CD14-positive monocyte (primary cell): Measurements from ENCODE around the gene ATP5F1A. TPM values are rescaled to one million over a fixed set of nuclear protein-coding genes. Genes with fewer than 3 reads are reported as not detected.
"Not testable (repeated sequence)": the region's sequence is repeated elsewhere in the genome, so short reads cannot be mapped to it uniquely, and the experiment has no call there.

Source experiments
- DNase-seq, 3 donors: peaks; one replicate each; pipeline ENCODE4 v3.0.0-alpha.2; 2011 to 2022
- H2AFZ ChIP-seq: 2 replicates; pipeline ENCODE4 v1.6.0; 2012; ENCODE audit warnings: mild to moderate bottlenecking, low read depth, low read length, inconsistent platforms; ENCODE audit not compliant: insufficient read depth, poor library complexity, severe bottlenecking
- H3K27ac ChIP-seq, 2 donors: 1 replicate in 1 of 2; 2 replicates in 1 of 2; pipeline ENCODE4 v1.5.1; 2012 to 2013; ENCODE audit warnings: low read length in 2 of 2, control low read depth in 1 of 2, inconsistent platforms in 1 of 2, low read depth in 1 of 2, mild to moderate bottlenecking in 1 of 2
- H3K27me3 ChIP-seq, 2 donors: one replicate each; pipeline versions ENCODE4 v1.6.0 to v1.6.1; 2011 to 2013; ENCODE audit warnings: low read length in 2 of 2; ENCODE audit not compliant: control insufficient read depth in 2 of 2, insufficient read depth in 2 of 2
- H3K36me3 ChIP-seq, 2 donors: replicated peaks in 1 of 2; 1 replicate in 1 of 2; 2 replicates in 1 of 2; pipeline versions ENCODE4 v1.5.1 to v1.6.1; 2012 to 2013; ENCODE audit warnings: low read length in 2 of 2, control low read depth in 1 of 2, inconsistent platforms in 1 of 2, mild to moderate bottlenecking in 1 of 2; ENCODE audit not compliant: insufficient read depth in 2 of 2, control insufficient read depth in 1 of 2
- H3K4me1 ChIP-seq, 2 donors: 1 replicate in 1 of 2; 2 replicates in 1 of 2; pipeline versions ENCODE4 v1.5.1 to v1.6.1; 2012 to 2013; ENCODE audit warnings: low read length in 2 of 2, control low read depth in 1 of 2, inconsistent platforms in 1 of 2, mild to moderate bottlenecking in 1 of 2, moderate library complexity in 1 of 2; ENCODE audit not compliant: insufficient read depth in 2 of 2, control insufficient read depth in 1 of 2
- H3K4me2 ChIP-seq: replicated peaks from 2 replicates; pipeline ENCODE3; 2012; ENCODE audit warnings: low read length, moderate library complexity, mild to moderate bottlenecking; ENCODE audit not compliant: poor library complexity, severe bottlenecking; ENCODE audit errors: extremely low read depth
- H3K4me3 ChIP-seq, 3 experiments: fragments of 200-600 bp in 1 of 3; sonication (generic) in 1 of 3; replicated peaks in 1 of 3; 1 replicate in 2 of 3; 2 replicates in 1 of 3; pipeline ENCODE4 v1.5.1; 2011 to 2013; ENCODE audit warnings: low read length in 3 of 3, mild to moderate bottlenecking in 3 of 3, control low read depth in 2 of 3, low read depth in 2 of 3, inconsistent platforms in 1 of 3, moderate library complexity in 1 of 3
- H3K79me2 ChIP-seq: 2 replicates; pipeline ENCODE4 v1.6.0; 2012; ENCODE audit warnings: mild to moderate bottlenecking, control low read depth, inconsistent platforms, low read length, moderate library complexity; ENCODE audit not compliant: insufficient read depth
- H3K9ac ChIP-seq: 2 replicates; pipeline ENCODE4 v1.6.0; 2017; ENCODE audit warnings: low read length, mild to moderate bottlenecking; ENCODE audit not compliant: insufficient read depth, poor library complexity, severe bottlenecking
- H3K9me3 ChIP-seq, 2 donors: replicated peaks in 1 of 2; 1 replicate in 1 of 2; 2 replicates in 1 of 2; pipeline versions ENCODE4 v1.5.1 to v1.6.1; 2012 to 2013; ENCODE audit warnings: low read length in 2 of 2, control low read depth in 1 of 2; ENCODE audit not compliant: control insufficient read depth in 1 of 2, insufficient read depth in 1 of 2
- H4K20me1 ChIP-seq: 2 replicates; pipeline ENCODE4 v1.6.0; 2012; ENCODE audit warnings: mild to moderate bottlenecking, low read length, control low read depth, moderate library complexity; ENCODE audit not compliant: insufficient read depth
- H3K27ac Mint-ChIP-seq, 7 donors: one replicate each; pipeline ENCODE4 v1.8.0; 2020; ENCODE audit warnings: mild to moderate bottlenecking in 7 of 7, mixed read lengths in 7 of 7, moderate library complexity in 6 of 7, inconsistent platforms in 2 of 7
- H3K27me3 Mint-ChIP-seq, 3 donors: one replicate each; pipeline ENCODE4 v1.8.0; 2021 to 2022; ENCODE audit warnings: low read depth in 3 of 3, mild to moderate bottlenecking in 3 of 3, mixed read lengths in 3 of 3, moderate library complexity in 3 of 3, inconsistent platforms in 1 of 3
- H3K36me3 Mint-ChIP-seq, 2 donors: one replicate each; pipeline ENCODE4 v1.8.0; 2020; ENCODE audit warnings: mixed read lengths in 2 of 2, inconsistent platforms in 1 of 2, mild to moderate bottlenecking in 1 of 2
- H3K4me1 Mint-ChIP-seq: one replicate; pipeline ENCODE4 v1.8.0; 2020; ENCODE audit warnings: mild to moderate bottlenecking, mixed read lengths
- H3K4me3 Mint-ChIP-seq, 2 donors: one replicate each; pipeline ENCODE4 v1.8.0; 2020; ENCODE audit warnings: mild to moderate bottlenecking in 2 of 2, mixed read lengths in 2 of 2, moderate library complexity in 1 of 2
- H3K9me3 Mint-ChIP-seq, 7 donors: one replicate each; pipeline ENCODE4 v1.8.0; 2020 to 2022; ENCODE audit warnings: mixed read lengths in 7 of 7, mild to moderate bottlenecking in 6 of 7, moderate library complexity in 6 of 7, inconsistent platforms in 2 of 7
- WGBS: methylation state at CpG from one replicate; pipeline ENCODE4 v1.1.5; 2013; ENCODE audit warnings: missing lambda C conversion rate; ENCODE audit not compliant: insufficient coverage; 5-methylcytosine and 5-hydroxymethylcytosine counted together
- intact Hi-C, 2 donors: fragments of 100-400 bp; cut with micrococcal nuclease; formaldehyde crosslinking; loops; one replicate each; pipeline versions ENCODE4 v1.15.0 to v1.15.1; 2023
- polyA plus RNA-seq, 3 donors: library from polyadenylated mRNA; depleted of rRNA in 1 of 3; unstranded in 2 of 3; stranded (reverse) in 1 of 3; fragments of 300-500 nt in 2 of 3; fragments of >200 nt in 1 of 3; fragmentation: Illumina TruSeq in 2 of 3; gene quantifications; 1 replicate in 2 of 3; 2 replicates in 1 of 3; pipeline ENCODE4 v1.2.3, GENCODE V29; 2012 to 2021
- TF ChIP-seq, protein P1 (sequence below): fragments of 200-600 bp; IDR thresholded peaks from one replicate; pipeline ENCODE4 v1.8.0; 2022; ENCODE audit warnings: antibody characterized with exemption, mild to moderate bottlenecking

Gene ATP5F1A
- polyA plus RNA-seq, 3 donors = 251 to 553 (median 524) TPM

- Histone ChIP-seq H3K27ac (no peak overlapping the region), H3K4me2 (no peak overlapping the region), H3K36me3 (peaks cover 49 to 50% of the 10 kb centered on the region in 2 donors), H3K4me3 (no peak overlapping the region), H3K4me1 (no peaks in the 10 kb centered on the region), H2AFZ (no peak overlapping the region), H3K9ac (no peak overlapping the region), H4K20me1 (no peaks in the 10 kb centered on the region), H3K9me3 (no peaks in the 10 kb centered on the region), H3K27me3 (no peaks in the 10 kb centered on the region), H3K79me2 (no peaks in the 10 kb centered on the region)
- intact Hi-C loops = no loop called here
- Mint-ChIP-seq H3K27ac (no peak overlapping the region), H3K4me3 (no peak overlapping the region), H3K36me3 (peaks cover 50 to 68% of the 10 kb centered on the region in 2 donors), H3K9me3 (no peaks in the 10 kb centered on the region), H3K27me3 (peaks cover 0 to 2% (median 0%) of the 10 kb centered on the region in 3 donors), H3K4me1 (no peaks in the 10 kb centered on the region)
- no peak for DNase-seq
- WGBS = 100% methylated on average over 2 of the region's 2 CpGs
- TF ChIP-seq, protein P1, sequence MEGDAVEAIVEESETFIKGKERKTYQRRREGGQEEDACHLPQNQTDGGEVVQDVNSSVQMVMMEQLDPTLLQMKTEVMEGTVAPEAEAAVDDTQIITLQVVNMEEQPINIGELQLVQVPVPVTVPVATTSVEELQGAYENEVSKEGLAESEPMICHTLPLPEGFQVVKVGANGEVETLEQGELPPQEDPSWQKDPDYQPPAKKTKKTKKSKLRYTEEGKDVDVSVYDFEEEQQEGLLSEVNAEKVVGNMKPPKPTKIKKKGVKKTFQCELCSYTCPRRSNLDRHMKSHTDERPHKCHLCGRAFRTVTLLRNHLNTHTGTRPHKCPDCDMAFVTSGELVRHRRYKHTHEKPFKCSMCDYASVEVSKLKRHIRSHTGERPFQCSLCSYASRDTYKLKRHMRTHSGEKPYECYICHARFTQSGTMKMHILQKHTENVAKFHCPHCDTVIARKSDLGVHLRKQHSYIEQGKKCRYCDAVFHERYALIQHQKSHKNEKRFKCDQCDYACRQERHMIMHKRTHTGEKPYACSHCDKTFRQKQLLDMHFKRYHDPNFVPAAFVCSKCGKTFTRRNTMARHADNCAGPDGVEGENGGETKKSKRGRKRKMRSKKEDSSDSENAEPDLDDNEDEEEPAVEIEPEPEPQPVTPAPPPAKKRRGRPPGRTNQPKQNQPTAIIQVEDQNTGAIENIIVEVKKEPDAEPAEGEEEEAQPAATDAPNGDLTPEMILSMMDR = no peak
Measured at GRCh38 chr18:46130061-46130460, 32.0 kb upstream of the ATP5F1A start.

GRCh38 chr18:46126625-46127024, 28.5 kb upstream of the ATP5F1A start:
- H3K36me3 Mint-ChIP-seq = peaks cover 68 to 88% of the 10 kb centered on the region in 2 donors
- H3K4me2 ChIP-seq = not testable (repeated sequence)

More at GRCh38 chr18:46126625-46127024, 28.5 kb upstream of the ATP5F1A start:
- H3K4me1 Mint-ChIP-seq, H3K4me3 Mint-ChIP-seq, H3K27ac Mint-ChIP-seq, H3K4me1 ChIP-seq, H3K27me3 ChIP-seq, intact Hi-C loops, H3K9me3 ChIP-seq, DNase-seq, H3K4me3 ChIP-seq, H4K20me1 ChIP-seq, H3K9me3 Mint-ChIP-seq, H3K79me2 ChIP-seq, H3K9ac ChIP-seq, H3K27ac ChIP-seq, H3K27me3 Mint-ChIP-seq, H2AFZ ChIP-seq: not testable (repeated sequence)
- WGBS = 80% methylated on average over 1 of the region's 4 CpGs
- peaks cover 69 to 82% of the 10 kb centered on the region in 2 donors for H3K36me3 ChIP-seq
